ENCODE measurements around the gene MTR. TPM values are rescaled to one million over a fixed set of nuclear protein-coding genes. Genes with fewer than 3 reads are reported as not detected.

Gene MTR
- total and polyA plus RNA-seq, 9 of the 15 experiments (the other 6 are each of a cell fraction or from before 2014, with no cell fraction given): 3.4 to 44.3 (median 20.3) TPM

GRCh38 chr1:236785477-236785876 is 9.6 kb upstream of the MTR start (continued):
- TF ChIP-seq DEAF1 (CRISPR knock-in tag; IDR thresholded peaks at IDR 0.05) (no peak), ZBTB2 (IDR thresholded peaks at IDR 0.05) (no peak), RBFOX2 (IDR thresholded peaks at IDR 0.05; ENCODE audit: low read depth, low read length) (no peak), NEUROD1 (IDR thresholded peaks at IDR 0.05; ENCODE audit: borderline replicate concordance, low read depth, low read length, partially characterized antibody) (no peak)

- Histone ChIP-seq H2AFZ (ENCODE audit: low read depth, low read length) (no peak overlapping the region), H3K36me3 (ENCODE audit: control insufficient read depth, insufficient read depth, low read length) (no peaks in the 10 kb centered on the region), H3K27me3 (ENCODE audit: control insufficient read depth in 2 of 2, insufficient read depth in 2 of 2, low read length in 2 of 2) (peaks cover 4 to 17% of the 10 kb centered on the region in 2 experiments; a peak in 2 of 5 replicates), H3K4me2 (ENCODE audit: insufficient read depth, low read length) (no peak overlapping the region), H3K4me3 (no peak overlapping the region), H3K27ac (ENCODE audit: extremely low read depth, low read depth, low read length) (no peak overlapping the region), H3K4me1 (replicated peaks in 1 of 2; ENCODE audit: control insufficient read depth in 2 of 2, insufficient read depth in 2 of 2, low read length in 2 of 2) (peaks cover 0 to 3% of the 10 kb centered on the region in 2 experiments; a peak in 1 of 5 replicates), H3K79me2 (ENCODE audit: control insufficient read depth, insufficient read depth, low read length) (no peaks in the 10 kb centered on the region), H3K9me3 (replicated peaks; ENCODE audit: control insufficient read depth, insufficient read depth, low read depth, low read length) (no peaks in the 10 kb centered on the region), H3K9me1 (ENCODE audit: control insufficient read depth, insufficient read depth, low read length) (no peaks in the 10 kb centered on the region), H3K9ac (ENCODE audit: insufficient read depth in 1 of 2, low read depth in 2 of 2, low read length in 2 of 2) (no peak overlapping the region), H4K20me1 (replicated peaks; ENCODE audit: control insufficient read depth, insufficient read depth, low read length) (no peaks in the 10 kb centered on the region)
- WGBS (ENCODE audit: insufficient coverage, low coverage, missing lambda C conversion rate): 3% methylated on average over 15 of the region's 16 CpGs
- CTCF ChIA-PET (ENCODE audit: low intra/inter-chr PET ratio): no interaction called here
- no peak for FAIRE-seq
- POLR2A ChIA-PET: interaction anchor here (0.9 to 1.4 kb wide), 2 partner anchors 9 to 18 kb away, joined by 3 to 4 read pairs; partner anchors contain the start of gene MTR
- no peak for DNase-seq (ENCODE audit: extremely low read depth in 1 of 4, low spot score in 3 of 4)
- TF ChIP-seq SUPT5H (IDR thresholded peaks at IDR 0.05) (no peak), NR2F6 (CRISPR knock-in tag; IDR thresholded peaks at IDR 0.05) (no peak), RCOR1 (IDR thresholded peaks at IDR 0.05; ENCODE audit: borderline replicate concordance in 1 of 2, low read depth in 2 of 2, low read length in 2 of 2) (no peak), ELK1 (CRISPR knock-in tag; IDR thresholded peaks at IDR 0.05) (no peak), ZNF561 (CRISPR knock-in tag; conservative IDR thresholded peaks at IDR 0.05) (no peak), ZNF395 (CRISPR knock-in tag; IDR thresholded peaks at IDR 0.05) (no peak), CTBP1 (IDR thresholded peaks at IDR 0.05; ENCODE audit: borderline replicate concordance) (no peak), ZBTB34 (CRISPR knock-in tag; IDR thresholded peaks at IDR 0.05) (no peak), STAT5B (CRISPR knock-in tag; IDR thresholded peaks at IDR 0.05) (no peak), PML (IDR thresholded peaks at IDR 0.05; ENCODE audit: low read length) (no peak)
- peak; percentile 52 for ATAC-seq
- intact Hi-C loops (cut with micrococcal nuclease): no loop called here
- in situ Hi-C loops (cut with MboI): no loop called here
- no TSS peak for BruUV-seq (replicated peaks)
Observed at GRCh38 chr1:236786453-236786852, 8.6 kb upstream of the MTR start.

Measured in K562 (cell line).